Gastrocnemius medialis (tissue), 4 donors: Measurements from ENCODE around the gene CMTM2.

ENCODE experiments used
- POLR2A ChIP-seq, 2 donors: fragments of 450-650 bp; IDR thresholded peaks; one replicate each; pipeline ENCODE4 v1.6.1; 2017; ENCODE audit warnings: antibody characterized with exemption in 2 of 2, mild to moderate bottlenecking in 2 of 2, moderate library complexity in 2 of 2
- TF ChIP-seq, protein P1 (sequence below), 5 experiments: fragments of 450-650 bp in 3 of 5; fragments of 200-600 bp in 2 of 5; sonication (generic) in 2 of 5; IDR thresholded peaks in 4 of 5; conservative IDR thresholded peaks in 1 of 5; 1 replicate in 4 of 5; 2 replicates in 1 of 5; pipeline ENCODE4 v1.5.1; 2016 to 2019; ENCODE audit warnings: antibody characterized with exemption in 5 of 5, mild to moderate bottlenecking in 3 of 5, moderate library complexity in 3 of 5

DNA sequence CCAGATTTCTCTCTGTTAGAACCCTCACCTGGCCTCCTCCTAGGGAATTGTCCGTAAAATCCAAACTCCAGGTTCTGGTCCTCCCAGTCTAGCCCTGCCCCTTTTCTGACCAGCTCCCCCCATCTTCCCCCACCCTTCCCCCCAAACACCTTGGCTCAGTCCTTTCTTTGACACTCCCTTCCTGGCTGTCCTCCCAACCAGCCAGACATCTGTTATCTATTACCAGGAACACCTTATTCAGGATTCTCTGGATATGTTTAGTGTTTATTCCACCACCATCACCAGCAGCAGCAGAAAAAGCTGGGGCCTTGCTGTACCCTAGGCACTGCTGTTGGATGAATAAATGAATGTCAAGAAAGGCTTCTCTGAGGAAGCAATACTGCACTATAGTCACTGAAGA lies 21.2 kb downstream of the CMTM2 start:
- TF ChIP-seq, protein P1, sequence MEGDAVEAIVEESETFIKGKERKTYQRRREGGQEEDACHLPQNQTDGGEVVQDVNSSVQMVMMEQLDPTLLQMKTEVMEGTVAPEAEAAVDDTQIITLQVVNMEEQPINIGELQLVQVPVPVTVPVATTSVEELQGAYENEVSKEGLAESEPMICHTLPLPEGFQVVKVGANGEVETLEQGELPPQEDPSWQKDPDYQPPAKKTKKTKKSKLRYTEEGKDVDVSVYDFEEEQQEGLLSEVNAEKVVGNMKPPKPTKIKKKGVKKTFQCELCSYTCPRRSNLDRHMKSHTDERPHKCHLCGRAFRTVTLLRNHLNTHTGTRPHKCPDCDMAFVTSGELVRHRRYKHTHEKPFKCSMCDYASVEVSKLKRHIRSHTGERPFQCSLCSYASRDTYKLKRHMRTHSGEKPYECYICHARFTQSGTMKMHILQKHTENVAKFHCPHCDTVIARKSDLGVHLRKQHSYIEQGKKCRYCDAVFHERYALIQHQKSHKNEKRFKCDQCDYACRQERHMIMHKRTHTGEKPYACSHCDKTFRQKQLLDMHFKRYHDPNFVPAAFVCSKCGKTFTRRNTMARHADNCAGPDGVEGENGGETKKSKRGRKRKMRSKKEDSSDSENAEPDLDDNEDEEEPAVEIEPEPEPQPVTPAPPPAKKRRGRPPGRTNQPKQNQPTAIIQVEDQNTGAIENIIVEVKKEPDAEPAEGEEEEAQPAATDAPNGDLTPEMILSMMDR (IDR thresholded peaks at IDR 0.05 in 4 of 5, conservative IDR thresholded peaks at IDR 0.05 in 1 of 5) = no peak
- TF ChIP-seq POLR2A (IDR thresholded peaks at IDR 0.05) = no peak
